ENCODE measurements around the gene STARD10. TPM values are rescaled to one million over a fixed set of nuclear protein-coding genes. Genes with fewer than 3 reads are reported as not detected.

Gene STARD10
- total and polyA plus RNA-seq, 4 donors = 70.5 to 328 (median 232) TPM

DNA sequence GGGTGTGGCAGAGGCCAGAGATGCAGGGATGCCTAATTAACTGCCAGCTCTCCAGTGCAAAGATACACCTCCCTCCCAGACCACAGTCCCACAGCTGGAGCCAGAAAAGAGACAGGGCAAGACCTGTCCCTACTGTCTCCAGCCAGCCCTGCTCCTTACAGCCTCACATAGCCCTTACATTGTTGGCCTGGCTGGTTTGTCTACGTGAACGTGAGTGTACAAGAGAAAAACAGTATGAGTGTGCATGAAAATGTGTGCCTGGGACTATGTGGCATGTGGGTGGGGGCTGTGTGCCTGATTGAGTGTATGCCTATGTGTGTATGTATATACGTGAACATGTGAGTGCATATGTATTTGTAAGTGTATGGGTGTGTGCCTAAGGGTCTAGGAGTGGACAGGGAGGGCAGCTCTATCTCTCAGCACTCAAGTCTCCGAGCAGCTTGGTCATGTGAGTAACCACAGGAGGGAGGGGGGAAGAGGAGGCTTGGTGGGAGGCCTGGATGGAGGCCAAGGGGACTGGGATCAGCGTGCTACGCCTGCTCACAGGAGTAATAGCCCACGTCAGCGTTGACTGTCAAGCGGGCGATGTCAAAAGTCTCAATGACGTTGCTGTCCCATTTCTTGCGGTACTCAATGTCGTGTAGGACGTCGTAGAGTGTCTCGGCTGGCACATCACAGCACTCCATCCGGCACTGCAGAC lies 35.0 kb downstream of the STARD10 start (continued):
- TF ChIP-seq, protein P1, sequence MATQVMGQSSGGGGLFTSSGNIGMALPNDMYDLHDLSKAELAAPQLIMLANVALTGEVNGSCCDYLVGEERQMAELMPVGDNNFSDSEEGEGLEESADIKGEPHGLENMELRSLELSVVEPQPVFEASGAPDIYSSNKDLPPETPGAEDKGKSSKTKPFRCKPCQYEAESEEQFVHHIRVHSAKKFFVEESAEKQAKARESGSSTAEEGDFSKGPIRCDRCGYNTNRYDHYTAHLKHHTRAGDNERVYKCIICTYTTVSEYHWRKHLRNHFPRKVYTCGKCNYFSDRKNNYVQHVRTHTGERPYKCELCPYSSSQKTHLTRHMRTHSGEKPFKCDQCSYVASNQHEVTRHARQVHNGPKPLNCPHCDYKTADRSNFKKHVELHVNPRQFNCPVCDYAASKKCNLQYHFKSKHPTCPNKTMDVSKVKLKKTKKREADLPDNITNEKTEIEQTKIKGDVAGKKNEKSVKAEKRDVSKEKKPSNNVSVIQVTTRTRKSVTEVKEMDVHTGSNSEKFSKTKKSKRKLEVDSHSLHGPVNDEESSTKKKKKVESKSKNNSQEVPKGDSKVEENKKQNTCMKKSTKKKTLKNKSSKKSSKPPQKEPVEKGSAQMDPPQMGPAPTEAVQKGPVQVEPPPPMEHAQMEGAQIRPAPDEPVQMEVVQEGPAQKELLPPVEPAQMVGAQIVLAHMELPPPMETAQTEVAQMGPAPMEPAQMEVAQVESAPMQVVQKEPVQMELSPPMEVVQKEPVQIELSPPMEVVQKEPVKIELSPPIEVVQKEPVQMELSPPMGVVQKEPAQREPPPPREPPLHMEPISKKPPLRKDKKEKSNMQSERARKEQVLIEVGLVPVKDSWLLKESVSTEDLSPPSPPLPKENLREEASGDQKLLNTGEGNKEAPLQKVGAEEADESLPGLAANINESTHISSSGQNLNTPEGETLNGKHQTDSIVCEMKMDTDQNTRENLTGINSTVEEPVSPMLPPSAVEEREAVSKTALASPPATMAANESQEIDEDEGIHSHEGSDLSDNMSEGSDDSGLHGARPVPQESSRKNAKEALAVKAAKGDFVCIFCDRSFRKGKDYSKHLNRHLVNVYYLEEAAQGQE (IDR thresholded peaks at IDR 0.05) = no peak

DNA sequence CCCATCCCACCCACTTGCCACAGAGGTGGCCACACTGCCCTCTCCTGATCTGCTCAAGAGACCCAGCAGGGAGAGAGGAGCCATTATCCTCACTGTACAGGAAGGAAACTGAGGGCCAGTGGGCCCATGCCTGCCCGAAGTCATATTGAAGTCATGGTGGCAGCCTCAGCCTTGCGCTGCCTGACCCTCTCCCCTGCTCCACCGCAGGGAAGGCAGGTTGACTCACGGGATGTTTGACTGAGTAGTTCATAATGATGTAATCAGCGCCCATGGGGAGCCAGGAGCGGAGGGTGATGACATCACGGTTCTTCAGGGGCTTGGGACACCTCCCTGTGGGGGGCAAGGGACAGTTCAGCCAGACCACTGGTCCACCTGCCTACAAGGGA lies 35.5 kb downstream of the STARD10 start:
- TF ChIP-seq, protein P2, sequence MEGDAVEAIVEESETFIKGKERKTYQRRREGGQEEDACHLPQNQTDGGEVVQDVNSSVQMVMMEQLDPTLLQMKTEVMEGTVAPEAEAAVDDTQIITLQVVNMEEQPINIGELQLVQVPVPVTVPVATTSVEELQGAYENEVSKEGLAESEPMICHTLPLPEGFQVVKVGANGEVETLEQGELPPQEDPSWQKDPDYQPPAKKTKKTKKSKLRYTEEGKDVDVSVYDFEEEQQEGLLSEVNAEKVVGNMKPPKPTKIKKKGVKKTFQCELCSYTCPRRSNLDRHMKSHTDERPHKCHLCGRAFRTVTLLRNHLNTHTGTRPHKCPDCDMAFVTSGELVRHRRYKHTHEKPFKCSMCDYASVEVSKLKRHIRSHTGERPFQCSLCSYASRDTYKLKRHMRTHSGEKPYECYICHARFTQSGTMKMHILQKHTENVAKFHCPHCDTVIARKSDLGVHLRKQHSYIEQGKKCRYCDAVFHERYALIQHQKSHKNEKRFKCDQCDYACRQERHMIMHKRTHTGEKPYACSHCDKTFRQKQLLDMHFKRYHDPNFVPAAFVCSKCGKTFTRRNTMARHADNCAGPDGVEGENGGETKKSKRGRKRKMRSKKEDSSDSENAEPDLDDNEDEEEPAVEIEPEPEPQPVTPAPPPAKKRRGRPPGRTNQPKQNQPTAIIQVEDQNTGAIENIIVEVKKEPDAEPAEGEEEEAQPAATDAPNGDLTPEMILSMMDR (IDR thresholded peaks at IDR 0.05; ENCODE audit: low read depth, low read length, missing input control) = no peak
- no peak for TF ChIP-seq FOXA2 (IDR thresholded peaks at IDR 0.05)
- no peak for TF ChIP-seq GABPA (IDR thresholded peaks at IDR 0.05 in 1 of 2, conservative IDR thresholded peaks at IDR 0.05 in 1 of 2)
- no peak for TF ChIP-seq YY1 (IDR thresholded peaks at IDR 0.05)
- no peak for TF ChIP-seq HNF4G (IDR thresholded peaks at IDR 0.05)
- TF ChIP-seq, protein P1 (IDR thresholded peaks at IDR 0.05) = no peak
- TF ChIP-seq JUND (IDR thresholded peaks at IDR 0.05) = no peak
- TF ChIP-seq TAF1 (conservative IDR thresholded peaks at IDR 0.05) = no peak
- no peak for TF ChIP-seq HNF4A (conservative IDR thresholded peaks at IDR 0.05)
- H3K4me1 ChIP-seq (ENCODE audit: control insufficient read depth in 4 of 4, insufficient read depth in 4 of 4, low read length in 3 of 4) = peaks cover 3 to 28% (median 17%) of the 10 kb centered on the region in 4 donors
- no peak overlapping the region for H3K4me3 ChIP-seq (ENCODE audit: low read depth in 1 of 3, low read length in 3 of 3)
- peaks cover 16 to 30% (median 26%) of the 10 kb centered on the region in 4 donors for H3K36me3 ChIP-seq (ENCODE audit: control insufficient read depth in 4 of 4, insufficient read depth in 3 of 4, low read depth in 1 of 4, low read length in 3 of 4)
- 92% methylated on average over 7 of the region's 7 CpGs for WGBS
- no peaks in the 10 kb centered on the region for H3K9me3 ChIP-seq (ENCODE audit: control insufficient read depth in 4 of 4, low read length in 3 of 4)
- no peak for DNase-seq (ENCODE audit: low spot score)
- H3K9ac ChIP-seq (ENCODE audit: low read depth in 1 of 2, low read length in 2 of 2) = no peak overlapping the region
- no peak overlapping the region for H3K27ac ChIP-seq (ENCODE audit: low read depth in 1 of 2, low read length in 2 of 2)
- no peaks in the 10 kb centered on the region for H3K27me3 ChIP-seq (ENCODE audit: control insufficient read depth in 4 of 4, insufficient read depth in 4 of 4, low read length in 3 of 4)
